Esophagus muscularis mucosa (tissue), 3 donors: ENCODE data around the gene SUMO3.

Experiments
- POLR2A ChIP-seq: fragments of 450-650 bp; IDR thresholded peaks from one replicate; pipeline ENCODE4 v1.6.1; 2017; ENCODE audit warnings: antibody characterized with exemption, moderate library complexity, mild to moderate bottlenecking, low read depth
- POLR2AphosphoS5 ChIP-seq, 2 donors: sonication (generic); formaldehyde crosslinking; IDR thresholded peaks; one replicate each; pipeline ENCODE4 v1.6.1; 2017; ENCODE audit warnings: antibody characterized with exemption in 2 of 2
- TF ChIP-seq, protein P1 (sequence below), 3 experiments: fragments of 200-600 bp in 2 of 3; fragments of 450-650 bp in 1 of 3; sonication (generic) in 2 of 3; IDR thresholded peaks; one replicate each; pipeline ENCODE4 v1.5.1; 2017 to 2019; ENCODE audit warnings: antibody characterized with exemption in 3 of 3, mild to moderate bottlenecking in 2 of 3, moderate library complexity in 1 of 3

DNA sequence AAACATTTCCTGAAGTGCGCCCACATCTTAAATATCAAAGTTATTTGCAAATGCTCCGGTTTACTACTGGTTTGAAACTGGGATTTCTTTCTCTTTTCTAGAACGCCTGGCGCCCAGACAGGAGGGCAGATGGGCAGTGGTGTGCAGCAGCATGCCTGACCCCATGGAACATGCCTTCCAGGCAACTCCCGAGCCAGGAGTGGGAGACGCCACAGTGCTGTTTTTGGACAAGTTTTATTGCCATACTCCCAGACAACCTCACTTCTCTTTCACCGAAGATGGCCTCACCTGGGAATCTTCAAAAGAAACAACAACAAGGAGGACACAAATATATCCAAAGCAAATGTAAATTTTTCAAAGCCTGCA, 37.7 kb downstream of the SUMO3 start:
- TF ChIP-seq POLR2A (no peak), POLR2AphosphoS5 (IDR thresholded peaks at IDR 0.05) (no peak)
- TF ChIP-seq, protein P1, sequence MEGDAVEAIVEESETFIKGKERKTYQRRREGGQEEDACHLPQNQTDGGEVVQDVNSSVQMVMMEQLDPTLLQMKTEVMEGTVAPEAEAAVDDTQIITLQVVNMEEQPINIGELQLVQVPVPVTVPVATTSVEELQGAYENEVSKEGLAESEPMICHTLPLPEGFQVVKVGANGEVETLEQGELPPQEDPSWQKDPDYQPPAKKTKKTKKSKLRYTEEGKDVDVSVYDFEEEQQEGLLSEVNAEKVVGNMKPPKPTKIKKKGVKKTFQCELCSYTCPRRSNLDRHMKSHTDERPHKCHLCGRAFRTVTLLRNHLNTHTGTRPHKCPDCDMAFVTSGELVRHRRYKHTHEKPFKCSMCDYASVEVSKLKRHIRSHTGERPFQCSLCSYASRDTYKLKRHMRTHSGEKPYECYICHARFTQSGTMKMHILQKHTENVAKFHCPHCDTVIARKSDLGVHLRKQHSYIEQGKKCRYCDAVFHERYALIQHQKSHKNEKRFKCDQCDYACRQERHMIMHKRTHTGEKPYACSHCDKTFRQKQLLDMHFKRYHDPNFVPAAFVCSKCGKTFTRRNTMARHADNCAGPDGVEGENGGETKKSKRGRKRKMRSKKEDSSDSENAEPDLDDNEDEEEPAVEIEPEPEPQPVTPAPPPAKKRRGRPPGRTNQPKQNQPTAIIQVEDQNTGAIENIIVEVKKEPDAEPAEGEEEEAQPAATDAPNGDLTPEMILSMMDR (IDR thresholded peaks at IDR 0.05) = no peak
